NCI-H2081 (cell line): ENCODE measurements around the gene PDE4D.
"Not testable (repeated sequence)": the region's sequence is repeated elsewhere in the genome, so short reads cannot be mapped to it uniquely, and the experiment has no call there.

Experiments
- DNase-seq, 2 experiments: peaks; one replicate each; lab custom pipeline; 2025; lab: John Stamatoyannopoulos, UW

The PDE4D gene

DNA sequence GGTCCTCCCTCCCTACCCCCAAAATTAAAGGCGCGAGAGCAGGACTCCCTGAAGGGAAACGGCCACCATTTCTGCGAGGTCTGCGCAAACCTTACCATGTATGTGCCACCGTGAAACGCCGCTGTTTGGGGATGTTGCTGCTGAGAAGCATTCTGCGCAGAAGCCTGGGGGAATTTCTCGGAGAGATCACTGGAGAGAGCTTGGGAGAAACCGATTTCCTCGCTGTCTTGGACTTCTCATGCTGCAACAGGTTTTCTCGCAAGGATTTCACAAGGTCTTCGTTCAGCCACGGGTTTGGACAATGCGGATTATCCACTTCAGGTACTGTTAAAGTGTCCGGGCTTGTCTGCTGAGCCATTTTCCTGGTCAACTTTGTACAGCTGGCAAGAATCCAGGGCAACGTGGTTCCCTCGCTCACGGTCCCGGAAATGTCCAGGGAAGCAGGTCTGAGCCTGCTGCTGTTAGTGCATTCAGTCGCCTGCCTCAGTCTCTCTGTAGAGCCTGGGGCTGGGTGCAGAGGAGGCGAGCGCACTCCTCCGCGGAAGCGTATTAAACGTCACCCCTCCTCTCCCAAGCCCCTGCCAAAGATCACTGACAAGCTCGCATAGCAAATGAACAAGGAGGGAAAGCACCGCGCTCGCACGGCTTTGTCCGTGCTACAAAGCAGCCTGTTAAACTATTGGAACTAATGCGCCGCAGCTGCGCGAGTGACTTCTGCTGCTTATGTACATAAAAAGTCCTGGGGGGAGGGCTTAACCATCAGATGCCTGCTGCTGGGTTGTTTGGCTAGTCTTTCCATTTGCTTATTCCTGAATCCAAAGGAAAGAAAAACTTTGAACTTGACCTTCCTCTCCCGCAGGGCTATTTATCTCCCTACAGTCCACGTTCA, 125.1 kb downstream of the PDE4D start:
- DNase-seq = peak; percentile 87 to 93

GRCh38 chr5:59767681-59768151, 125.8 kb downstream of the PDE4D start:
- no peak for DNase-seq

DNA sequence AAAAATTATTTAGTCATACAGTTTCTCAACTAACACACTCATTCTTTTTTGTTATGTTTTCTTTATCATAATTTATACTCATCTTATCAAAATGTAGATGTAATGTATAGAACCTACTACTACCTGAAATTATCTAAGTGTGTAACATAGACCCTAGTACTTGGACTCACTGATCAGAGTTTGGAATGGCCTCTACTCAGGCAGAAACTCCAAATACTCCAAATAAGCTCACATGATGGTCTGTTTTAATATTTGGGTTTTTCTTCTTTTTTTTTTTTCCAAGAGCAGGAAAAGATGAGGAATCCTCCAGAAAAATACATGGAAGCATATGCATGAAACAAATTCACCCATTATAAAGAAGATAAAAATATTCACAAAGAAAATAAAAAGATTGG, 126.3 kb downstream of the PDE4D start:
- DNase-seq = no peak

DNA sequence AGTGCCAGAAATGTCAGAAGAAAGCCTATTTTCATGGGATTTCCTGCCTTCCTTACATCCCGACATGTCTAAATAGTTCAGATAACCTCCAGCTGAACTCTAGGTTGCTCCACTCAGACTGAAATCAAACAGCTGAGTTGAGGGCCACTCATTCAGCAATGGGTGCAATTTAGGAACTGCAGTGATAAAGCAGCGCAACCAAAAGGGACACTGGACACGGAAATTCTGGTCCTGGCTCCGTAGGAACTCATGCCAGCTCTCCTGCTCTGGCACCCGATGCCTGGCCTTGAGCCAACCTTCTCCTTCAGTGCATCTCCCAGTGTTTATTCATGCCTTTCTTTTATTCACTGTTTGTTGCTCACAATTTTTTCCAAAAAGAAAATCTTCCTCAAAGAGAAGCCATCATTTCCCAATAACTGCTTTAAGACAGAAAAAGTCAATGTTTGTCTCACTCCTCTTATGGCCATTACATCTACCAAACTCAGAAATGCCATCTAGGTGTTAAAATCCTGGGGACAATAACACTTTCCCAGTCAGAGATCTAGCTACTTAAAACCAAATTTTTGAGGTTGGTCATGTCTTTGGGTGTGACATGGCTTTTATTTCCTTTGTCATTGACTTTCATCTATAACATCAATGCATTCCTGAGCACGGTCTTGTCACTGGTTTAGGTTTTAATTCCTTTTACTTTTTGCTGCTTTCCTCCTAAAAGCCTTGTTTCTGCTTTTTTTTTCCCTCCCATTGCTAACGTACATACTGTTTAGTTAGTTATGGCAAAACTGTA, 126.9 kb downstream of the PDE4D start:
- peak; percentile 49 to 60 for DNase-seq

DNA sequence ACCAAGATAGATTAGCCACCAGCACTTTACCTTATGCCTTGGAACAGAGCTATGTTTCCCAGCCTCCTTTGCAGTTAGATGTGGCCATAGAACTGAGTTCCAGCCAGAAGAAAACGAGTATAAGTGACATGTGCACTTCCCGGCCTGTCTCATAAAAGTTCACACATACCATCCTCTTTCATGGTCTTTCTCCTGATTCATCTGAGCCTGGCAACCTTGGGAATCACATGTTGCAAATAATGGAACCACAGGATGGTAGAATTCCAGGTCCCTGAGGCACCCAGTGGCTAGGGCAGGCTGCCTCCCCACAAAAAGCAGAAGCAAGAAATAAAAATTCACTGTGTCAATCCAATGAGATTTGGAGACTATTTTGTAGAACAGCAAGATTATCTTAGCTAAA, 128.1 kb downstream of the PDE4D start:
- DNase-seq = no peak

DNA sequence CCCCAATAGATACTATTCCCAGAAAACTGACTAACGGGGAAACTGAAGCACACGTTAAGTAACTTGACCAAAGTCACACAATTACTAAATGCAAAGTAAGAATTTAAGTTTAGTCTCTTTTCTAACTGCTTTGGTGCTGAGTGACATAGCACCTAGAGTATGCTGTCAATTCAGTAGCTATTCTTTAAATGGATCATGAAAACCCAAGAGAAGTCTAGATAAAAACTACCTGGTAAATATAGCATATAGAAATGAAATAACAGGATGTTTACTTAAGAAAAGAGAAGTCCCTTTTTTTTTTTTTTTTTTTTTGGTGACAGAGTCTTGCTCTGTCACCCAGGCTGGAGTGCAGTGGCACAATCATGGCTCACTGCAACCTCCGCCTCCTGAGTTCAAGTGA, 129.2 kb downstream of the PDE4D start:
- DNase-seq = no peak

GRCh38 chr5:59763541-59763940, 130.0 kb downstream of the PDE4D start:
- no peak for DNase-seq

GRCh38 chr5:59762232-59762631, 131.3 kb downstream of the PDE4D start:
- DNase-seq = not testable (repeated sequence)

DNA sequence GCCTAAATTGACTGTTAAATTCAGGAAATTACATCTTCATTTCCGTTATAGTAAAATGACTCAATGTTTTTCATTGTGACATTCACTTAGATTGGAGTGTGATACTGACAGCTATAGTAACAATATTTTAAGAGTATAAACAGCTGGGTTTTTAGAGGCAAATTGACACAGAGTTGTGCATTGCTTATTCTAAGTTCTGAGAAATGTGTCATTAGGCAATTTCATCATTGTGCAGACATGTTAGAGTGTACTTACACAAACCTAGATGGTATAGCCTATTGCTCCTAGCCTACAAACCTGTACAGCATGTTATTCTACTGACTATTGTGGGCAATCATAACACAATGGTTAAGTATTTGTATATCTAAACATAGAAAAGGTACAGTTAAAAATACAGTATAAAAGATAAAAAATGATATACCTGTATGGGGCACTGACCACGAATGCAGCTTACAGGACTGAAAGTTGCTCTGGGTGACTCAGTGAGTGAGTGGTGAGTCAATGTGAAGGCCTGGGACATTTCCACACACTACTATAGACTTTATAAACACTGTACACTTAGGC, 132.7 kb downstream of the PDE4D start:
- DNase-seq = no peak

GRCh38 chr5:59759600-59760351, 133.8 kb downstream of the PDE4D start:
- peak in 1 of 2 experiments; percentile 60 for DNase-seq

- no peak for DNase-seq
These were observed 135.0 kb downstream of the PDE4D start for GRCh38 chr5:59758566-59758965.

DNA sequence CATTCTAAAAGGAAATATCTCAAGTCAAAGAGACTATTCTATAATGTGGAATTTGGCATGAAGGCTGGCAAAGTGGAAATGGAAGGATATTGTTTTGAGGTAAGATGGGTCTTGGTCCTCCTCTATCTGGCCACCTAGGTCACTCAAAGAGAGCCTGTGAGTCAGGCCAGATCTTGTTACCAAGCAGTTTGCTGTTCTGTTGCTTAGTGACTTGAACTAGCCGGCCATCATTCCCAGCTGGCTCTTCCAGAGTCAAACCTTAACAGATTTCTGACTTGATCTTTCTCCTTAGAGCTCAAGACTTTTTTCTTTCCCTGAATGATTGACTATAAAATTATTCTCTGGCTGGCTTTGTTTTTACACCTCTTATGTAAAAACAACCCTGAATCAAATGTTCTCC, 136.1 kb downstream of the PDE4D start:
- no peak for DNase-seq

DNA sequence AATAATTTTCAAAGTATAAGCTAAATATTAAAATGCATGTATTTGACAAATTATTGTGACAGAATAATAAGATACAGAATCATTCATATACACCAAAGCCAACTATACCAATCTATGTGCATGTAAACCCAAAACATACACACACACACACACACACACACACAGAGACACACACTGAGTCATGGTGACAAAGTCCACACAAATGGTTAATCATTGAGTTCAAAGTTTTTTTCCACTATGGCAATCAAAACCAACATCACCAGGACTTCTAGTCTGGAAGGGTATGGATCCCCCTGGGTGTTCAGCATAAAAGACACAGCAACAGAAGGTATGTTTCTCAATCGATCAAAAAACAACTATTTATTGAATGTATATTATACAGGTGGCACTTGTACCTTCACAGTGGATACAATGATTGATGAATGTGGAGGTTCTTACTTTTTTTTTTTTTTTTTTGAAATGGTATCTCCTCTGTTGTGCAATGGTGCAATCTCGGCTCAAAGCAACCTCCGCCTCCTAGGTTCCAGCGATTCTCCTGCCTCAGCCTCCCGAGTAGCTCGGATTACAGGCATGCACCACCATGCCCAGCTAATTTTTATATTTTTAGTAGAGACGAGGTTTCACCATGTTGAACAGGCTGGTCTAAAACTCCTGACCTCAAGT, 137.0 kb downstream of the PDE4D start:
- DNase-seq = no peak

DNA sequence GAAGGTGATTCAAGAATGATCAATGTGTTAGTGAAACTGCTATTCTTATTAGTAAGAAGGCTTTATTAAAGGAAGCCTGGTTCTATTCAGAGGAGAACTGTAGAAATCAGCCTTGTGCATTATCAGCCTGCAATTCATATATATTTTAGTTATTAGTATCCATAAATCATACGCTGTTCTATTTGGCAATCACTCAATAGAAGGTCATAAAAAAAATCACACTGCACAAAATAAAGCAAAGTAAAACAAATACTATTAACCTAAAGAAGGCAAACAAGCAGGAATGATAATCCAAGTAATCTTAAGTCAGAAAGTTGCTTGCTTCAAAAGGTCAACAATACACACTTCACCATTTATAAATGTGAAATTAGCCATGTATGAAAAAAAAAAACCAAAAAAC, 138.1 kb downstream of the PDE4D start:
- no peak for DNase-seq

DNA sequence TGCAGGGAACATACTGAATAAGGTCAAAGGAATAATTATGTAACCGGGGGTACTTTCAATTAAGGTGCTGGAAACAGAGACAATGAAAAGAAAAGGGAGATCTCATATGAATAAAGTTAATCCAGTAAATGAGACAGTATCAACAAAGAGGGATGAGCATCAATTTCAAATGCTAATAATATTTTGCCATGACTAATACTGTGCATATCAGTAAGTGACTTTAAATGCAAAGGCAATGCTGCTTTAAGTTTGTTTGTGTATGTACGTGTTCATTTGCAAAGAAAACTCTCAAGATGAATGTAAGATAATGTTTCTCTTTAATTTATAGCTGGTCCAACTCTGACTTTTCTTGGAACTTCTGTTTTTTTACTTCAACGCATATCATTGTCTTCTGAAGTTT, 139.9 kb downstream of the PDE4D start:
- DNase-seq = no peak

DNA sequence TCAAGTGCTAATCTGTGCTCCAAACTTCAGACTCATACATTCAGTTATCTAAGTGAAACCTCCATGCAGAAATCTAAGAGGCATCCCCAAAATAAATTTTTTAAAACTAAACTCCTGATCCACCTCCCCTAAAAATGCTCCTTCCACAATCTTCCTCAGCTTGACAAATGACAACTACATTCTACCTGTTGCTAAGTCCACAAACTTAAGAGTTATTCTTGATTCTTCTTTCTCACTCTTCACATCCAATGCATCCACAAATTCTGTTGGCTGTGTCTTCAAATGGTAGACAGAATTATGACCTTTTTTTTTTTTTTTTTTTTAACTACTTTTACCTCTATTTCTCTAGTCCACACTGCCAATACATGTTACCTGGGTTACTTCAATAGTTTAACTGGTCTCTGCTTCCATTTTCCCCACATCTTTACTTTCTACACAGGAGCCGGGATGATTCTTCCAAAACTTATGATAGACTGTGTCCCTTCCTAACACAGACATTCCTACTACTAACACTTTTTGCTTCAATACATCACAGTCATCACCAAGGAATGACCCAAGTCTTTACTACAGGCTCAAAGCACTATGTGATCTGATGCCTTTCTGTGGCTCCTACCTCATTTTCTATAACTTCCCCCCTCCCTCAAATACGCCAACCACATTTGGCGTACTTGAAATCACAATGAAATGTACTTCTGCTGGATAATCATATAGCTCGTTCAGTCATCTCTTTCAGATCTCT, 143.6 kb downstream of the PDE4D start:
- DNase-seq = no peak

GRCh38 chr5:59748036-59748663, 145.4 kb downstream of the PDE4D start:
- DNase-seq = not testable (repeated sequence)

GRCh38 chr5:59746241-59746765, 147.2 kb downstream of the PDE4D start:
- no peak for DNase-seq

- DNase-seq = peak; percentile 29 to 31
These were observed 148.1 kb downstream of the PDE4D start for GRCh38 chr5:59745415-59745863.

DNA sequence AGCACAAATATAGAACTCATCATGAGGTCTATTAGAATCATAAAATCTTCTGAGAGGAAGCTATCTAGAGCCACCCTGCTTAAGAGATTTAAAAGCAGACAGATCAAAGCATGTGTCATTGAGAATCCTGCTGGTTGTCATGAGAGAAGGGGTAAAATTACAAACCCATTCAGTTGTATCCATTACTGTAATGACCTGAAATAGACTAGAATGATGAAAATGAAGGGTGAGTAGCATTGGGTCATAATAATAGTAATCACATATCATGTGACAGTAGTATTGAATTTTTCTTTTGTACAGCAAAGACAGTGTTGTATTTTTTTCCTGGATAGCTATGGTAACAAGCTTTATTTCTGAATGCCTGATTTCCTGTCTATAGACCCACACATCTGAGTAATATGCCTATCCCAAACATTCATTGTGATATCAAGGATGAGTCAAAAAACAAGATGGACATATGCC, 149.0 kb downstream of the PDE4D start:
- DNase-seq = peak; percentile 65 to 89
